Measurements from ENCODE around the gene GPR61.

The GPR61 gene

DNA sequence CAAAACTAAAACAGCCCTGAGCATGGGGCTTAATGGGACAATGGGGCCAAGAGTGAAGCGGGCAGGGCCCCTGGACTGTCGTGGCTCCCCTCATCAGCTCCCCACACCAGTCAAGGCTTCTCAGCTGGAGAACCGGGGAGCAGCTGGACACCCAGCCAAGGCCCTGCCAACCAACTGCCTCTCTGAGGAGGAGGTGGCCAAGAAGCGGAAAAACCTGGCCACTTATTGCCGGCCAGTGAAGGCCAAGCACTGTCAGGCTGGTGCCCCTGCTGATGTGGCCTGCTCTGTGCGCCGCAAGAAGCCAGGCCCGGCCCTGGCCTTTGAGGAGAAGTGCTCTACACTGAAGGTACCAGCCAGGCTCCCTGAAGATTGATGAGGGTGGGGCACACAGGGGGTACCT, 48.3 kb upstream of the GPR61 start:
- no peak overlapping the region for H3K27ac ChIP-seq (replicated peaks)
- H3K4me3 ChIP-seq (replicated peaks; ENCODE audit: insufficient read depth, low read length) = no peak overlapping the region
- no peaks in the 10 kb centered on the region for H3K27me3 ChIP-seq (ENCODE audit: insufficient read depth, poor library complexity, severe bottlenecking)
- DNase-seq (ENCODE audit: low read depth in 1 of 2, low spot score in 1 of 2) = no peak
- TF ChIP-seq, protein P1, sequence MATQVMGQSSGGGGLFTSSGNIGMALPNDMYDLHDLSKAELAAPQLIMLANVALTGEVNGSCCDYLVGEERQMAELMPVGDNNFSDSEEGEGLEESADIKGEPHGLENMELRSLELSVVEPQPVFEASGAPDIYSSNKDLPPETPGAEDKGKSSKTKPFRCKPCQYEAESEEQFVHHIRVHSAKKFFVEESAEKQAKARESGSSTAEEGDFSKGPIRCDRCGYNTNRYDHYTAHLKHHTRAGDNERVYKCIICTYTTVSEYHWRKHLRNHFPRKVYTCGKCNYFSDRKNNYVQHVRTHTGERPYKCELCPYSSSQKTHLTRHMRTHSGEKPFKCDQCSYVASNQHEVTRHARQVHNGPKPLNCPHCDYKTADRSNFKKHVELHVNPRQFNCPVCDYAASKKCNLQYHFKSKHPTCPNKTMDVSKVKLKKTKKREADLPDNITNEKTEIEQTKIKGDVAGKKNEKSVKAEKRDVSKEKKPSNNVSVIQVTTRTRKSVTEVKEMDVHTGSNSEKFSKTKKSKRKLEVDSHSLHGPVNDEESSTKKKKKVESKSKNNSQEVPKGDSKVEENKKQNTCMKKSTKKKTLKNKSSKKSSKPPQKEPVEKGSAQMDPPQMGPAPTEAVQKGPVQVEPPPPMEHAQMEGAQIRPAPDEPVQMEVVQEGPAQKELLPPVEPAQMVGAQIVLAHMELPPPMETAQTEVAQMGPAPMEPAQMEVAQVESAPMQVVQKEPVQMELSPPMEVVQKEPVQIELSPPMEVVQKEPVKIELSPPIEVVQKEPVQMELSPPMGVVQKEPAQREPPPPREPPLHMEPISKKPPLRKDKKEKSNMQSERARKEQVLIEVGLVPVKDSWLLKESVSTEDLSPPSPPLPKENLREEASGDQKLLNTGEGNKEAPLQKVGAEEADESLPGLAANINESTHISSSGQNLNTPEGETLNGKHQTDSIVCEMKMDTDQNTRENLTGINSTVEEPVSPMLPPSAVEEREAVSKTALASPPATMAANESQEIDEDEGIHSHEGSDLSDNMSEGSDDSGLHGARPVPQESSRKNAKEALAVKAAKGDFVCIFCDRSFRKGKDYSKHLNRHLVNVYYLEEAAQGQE (IDR thresholded peaks at IDR 0.05; ENCODE audit: insufficient replicate concordance, low read depth) = no peak
- TF ChIP-seq GABPA (IDR thresholded peaks at IDR 0.05; ENCODE audit: low read depth) (no peak), POLR2AphosphoS5 (IDR thresholded peaks at IDR 0.05; ENCODE audit: low read depth) (no peak), SPI1 (IDR thresholded peaks at IDR 0.05; ENCODE audit: borderline replicate concordance, low read depth) (no peak)
- TF ChIP-seq, protein P2, sequence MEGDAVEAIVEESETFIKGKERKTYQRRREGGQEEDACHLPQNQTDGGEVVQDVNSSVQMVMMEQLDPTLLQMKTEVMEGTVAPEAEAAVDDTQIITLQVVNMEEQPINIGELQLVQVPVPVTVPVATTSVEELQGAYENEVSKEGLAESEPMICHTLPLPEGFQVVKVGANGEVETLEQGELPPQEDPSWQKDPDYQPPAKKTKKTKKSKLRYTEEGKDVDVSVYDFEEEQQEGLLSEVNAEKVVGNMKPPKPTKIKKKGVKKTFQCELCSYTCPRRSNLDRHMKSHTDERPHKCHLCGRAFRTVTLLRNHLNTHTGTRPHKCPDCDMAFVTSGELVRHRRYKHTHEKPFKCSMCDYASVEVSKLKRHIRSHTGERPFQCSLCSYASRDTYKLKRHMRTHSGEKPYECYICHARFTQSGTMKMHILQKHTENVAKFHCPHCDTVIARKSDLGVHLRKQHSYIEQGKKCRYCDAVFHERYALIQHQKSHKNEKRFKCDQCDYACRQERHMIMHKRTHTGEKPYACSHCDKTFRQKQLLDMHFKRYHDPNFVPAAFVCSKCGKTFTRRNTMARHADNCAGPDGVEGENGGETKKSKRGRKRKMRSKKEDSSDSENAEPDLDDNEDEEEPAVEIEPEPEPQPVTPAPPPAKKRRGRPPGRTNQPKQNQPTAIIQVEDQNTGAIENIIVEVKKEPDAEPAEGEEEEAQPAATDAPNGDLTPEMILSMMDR (IDR thresholded peaks at IDR 0.05; ENCODE audit: insufficient read depth, low read length) = no peak

DNA sequence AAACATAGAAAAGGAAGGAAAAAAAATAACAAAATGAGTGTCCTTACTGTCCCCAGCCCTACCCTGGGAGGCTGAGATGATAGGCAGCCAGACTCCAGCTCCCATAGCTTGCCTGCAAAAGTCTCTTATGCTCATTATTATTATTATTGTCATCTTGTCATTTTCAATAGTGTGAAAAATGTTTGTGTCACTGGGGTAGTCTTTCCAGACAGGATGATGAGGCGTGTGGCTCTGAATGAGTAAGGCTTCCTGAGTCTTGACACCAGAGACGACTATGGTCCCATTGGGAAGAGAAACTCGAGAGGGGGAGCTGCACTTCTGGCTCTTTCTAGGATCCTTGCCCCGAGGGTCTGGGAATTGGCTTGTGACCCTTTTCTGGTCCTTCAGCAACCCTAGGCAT, 46.9 kb upstream of the GPR61 start:
- no peak overlapping the region for H3K27ac ChIP-seq (replicated peaks)
- H3K4me3 ChIP-seq (replicated peaks; ENCODE audit: insufficient read depth, low read length) = no peak overlapping the region
- no peaks in the 10 kb centered on the region for H3K27me3 ChIP-seq (ENCODE audit: insufficient read depth, poor library complexity, severe bottlenecking)
- TF ChIP-seq POLR2AphosphoS5 (IDR thresholded peaks at IDR 0.05; ENCODE audit: low read depth) (no peak), GABPA (IDR thresholded peaks at IDR 0.05; ENCODE audit: low read depth) (no peak), SPI1 (IDR thresholded peaks at IDR 0.05; ENCODE audit: borderline replicate concordance, low read depth) (no peak)
- TF ChIP-seq, protein P1 (IDR thresholded peaks at IDR 0.05; ENCODE audit: insufficient replicate concordance, low read depth) = no peak
- TF ChIP-seq, protein P2 (IDR thresholded peaks at IDR 0.05; ENCODE audit: insufficient read depth, low read length) = no peak
- no peak for DNase-seq (ENCODE audit: low read depth in 1 of 2, low spot score in 1 of 2)

DNA sequence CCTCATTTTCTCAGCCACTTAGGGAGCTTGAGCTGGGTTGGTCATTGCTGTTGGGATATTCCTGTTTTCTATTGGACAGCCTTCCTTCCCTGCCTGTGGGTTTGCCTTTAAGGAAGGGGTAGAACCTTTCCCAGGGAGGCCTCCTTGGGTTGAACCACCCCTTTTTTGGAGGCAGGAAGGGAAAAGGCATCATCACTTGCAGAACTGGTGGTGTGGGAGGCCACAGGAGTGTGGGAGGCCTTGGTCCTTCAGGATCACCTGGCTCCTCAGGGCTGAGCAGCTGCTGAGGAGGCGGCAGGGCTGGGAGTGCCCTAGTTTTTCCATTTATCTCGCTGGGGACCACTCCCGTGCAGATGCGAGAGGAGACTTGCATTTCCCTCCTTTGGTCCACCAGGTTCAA, 46.4 kb upstream of the GPR61 start:
- no peak for TF ChIP-seq GABPA (IDR thresholded peaks at IDR 0.05; ENCODE audit: low read depth)
- TF ChIP-seq, protein P1 (IDR thresholded peaks at IDR 0.05; ENCODE audit: insufficient replicate concordance, low read depth) = no peak
- no peak for TF ChIP-seq POLR2AphosphoS5 (IDR thresholded peaks at IDR 0.05; ENCODE audit: low read depth)
- TF ChIP-seq SPI1 (IDR thresholded peaks at IDR 0.05; ENCODE audit: borderline replicate concordance, low read depth) = no peak
- TF ChIP-seq, protein P2 (IDR thresholded peaks at IDR 0.05; ENCODE audit: insufficient read depth, low read length) = no peak
- Histone ChIP-seq H3K27ac (replicated peaks) (no peak overlapping the region), H3K4me3 (replicated peaks; ENCODE audit: insufficient read depth, low read length) (no peak overlapping the region), H3K27me3 (ENCODE audit: insufficient read depth, poor library complexity, severe bottlenecking) (no peaks in the 10 kb centered on the region)
- no peak for DNase-seq (ENCODE audit: low read depth in 1 of 2, low spot score in 1 of 2)

All from HL-60 (cell line).